ENCODE results near the gene NAV3.

Gene NAV3

DNA sequence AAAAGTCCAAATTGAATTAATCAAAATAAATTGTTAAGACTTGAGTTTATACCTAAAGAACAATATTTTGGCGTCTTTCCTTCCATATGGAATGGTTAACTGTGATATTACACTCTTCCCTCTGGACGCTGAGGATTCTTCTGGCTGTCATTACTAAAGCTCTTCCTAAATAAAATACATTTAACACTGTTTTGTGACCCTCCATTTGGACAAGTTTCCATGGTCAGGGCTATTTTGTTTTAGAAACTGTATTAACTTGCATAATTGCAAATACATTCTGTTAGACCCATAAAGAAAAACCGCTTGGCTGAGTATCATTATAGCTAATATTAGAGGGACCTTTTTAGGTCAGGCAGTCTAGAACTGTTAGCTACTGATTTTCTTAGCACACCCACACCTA lies 87.4 kb downstream of the NAV3 start:
- DNase-seq (ENCODE audit: extremely low read depth in 1 of 2, low read depth in 1 of 2): no peak

GRCh38 chr12:77919450-77919849 lies 88.8 kb downstream of the NAV3 start:
- no peak for DNase-seq (ENCODE audit: extremely low read depth in 1 of 2, low read depth in 1 of 2)

DNA sequence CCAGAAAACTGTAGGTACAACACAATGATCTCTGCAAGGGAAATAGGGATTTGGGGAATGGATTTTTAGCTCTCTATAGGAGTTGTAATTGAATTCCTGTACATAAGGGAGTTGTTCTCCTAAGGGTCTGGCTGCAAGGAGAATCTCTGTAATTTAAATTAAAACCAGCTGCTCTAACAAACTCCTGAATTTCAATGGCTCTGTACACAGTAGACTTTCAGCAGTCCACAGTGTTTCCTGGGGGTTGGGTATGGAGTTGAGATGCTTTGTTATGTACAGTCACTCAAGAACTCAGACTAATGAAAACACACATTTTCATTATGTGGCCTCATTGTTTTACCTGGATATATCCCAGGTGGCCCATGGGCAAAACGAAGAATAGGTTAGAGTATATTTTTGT lies 93.2 kb downstream of the NAV3 start:
- DNase-seq (ENCODE audit: extremely low read depth in 1 of 2, low read depth in 1 of 2): no peak

DNA sequence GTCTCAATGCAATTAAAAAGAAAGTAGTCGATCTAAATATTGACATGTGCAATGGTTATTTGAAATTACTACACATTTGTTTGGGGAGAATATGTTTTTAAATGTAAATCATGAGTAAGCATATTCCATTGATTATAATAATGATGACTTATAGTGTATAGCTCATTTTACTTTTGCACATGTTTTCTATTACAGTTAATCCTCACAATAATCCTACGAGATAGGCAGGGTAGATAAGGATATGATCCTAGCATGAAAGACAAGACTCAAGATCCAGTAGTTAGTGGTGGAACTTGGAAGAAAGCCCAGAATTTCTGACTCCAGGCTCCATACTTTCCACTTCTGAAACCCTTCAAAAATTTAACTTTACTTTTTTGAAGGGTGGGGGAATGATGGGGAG lies 94.0 kb downstream of the NAV3 start:
- no peak for DNase-seq (ENCODE audit: extremely low read depth in 1 of 2, low read depth in 1 of 2)

DNA sequence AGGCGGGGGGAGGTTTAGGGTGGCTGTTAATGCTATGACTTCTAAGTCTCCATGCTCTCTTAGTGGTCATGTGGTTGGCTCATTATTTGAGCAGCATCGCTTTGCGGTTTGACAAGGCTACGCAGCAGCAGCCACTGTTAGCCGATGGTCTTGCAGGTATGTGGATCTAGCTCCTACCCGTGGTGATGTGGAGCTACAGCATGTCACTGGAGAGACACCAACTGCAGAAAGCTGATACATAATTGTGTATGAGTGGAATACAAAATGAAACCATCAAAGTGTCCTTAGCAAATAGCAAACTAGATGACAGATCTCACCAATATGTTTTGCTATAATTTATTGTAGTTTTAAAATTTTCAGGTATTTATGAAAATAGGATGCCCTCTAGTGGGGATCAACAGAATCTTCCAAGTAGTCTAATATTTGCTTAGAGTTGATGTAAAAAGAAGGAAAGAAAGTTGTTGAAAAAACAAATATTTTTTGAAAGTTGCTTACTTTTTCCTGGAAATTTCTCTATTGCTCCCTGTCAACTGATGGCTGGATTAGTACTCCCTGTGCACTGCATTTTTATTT lies 94.9 kb downstream of the NAV3 start:
- peak in 1 of 2 donors; percentile 2 for DNase-seq (ENCODE audit: extremely low read depth in 1 of 2, low read depth in 1 of 2)

DNA sequence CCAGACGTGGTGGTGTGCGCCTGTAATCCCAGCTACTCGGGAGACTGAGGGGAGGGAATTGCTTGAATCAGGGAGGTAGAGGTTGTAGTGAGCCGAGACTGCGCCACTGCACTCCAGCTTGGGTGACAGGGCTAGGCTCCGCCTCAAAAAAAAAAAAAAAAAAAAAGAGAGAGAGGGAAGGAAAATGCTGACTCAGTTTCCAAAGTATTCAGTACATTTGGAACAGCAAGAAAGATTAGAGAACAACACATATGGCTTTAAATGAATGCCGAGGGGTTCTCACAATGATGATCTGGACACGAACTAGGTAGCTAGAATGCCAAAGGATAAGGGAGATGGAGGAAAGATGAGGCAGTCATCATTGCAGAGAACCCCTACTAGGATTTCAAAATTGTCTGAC lies 97.4 kb downstream of the NAV3 start:
- DNase-seq (ENCODE audit: extremely low read depth in 1 of 2, low read depth in 1 of 2): no peak

DNA sequence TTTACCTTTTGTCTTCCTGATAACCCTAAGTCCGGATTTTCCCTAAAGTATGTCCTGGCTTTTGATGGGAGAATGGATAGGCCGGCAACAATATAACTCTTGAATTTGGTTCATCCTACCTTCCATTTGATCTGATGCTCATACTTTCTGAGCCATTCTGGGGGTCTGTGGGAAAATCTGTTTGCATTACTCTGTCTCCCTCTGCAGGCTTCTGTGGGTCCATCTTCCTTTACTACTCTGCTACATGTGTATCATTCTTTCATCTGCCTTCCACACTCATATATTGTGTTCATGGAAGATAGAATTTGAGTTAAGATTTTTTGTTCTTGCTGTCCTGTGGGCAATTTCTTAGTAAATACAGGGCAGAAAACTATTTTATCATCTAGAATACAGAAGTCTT lies 101.5 kb downstream of the NAV3 start:
- DNase-seq (ENCODE audit: extremely low read depth in 1 of 2, low read depth in 1 of 2): no peak

DNA sequence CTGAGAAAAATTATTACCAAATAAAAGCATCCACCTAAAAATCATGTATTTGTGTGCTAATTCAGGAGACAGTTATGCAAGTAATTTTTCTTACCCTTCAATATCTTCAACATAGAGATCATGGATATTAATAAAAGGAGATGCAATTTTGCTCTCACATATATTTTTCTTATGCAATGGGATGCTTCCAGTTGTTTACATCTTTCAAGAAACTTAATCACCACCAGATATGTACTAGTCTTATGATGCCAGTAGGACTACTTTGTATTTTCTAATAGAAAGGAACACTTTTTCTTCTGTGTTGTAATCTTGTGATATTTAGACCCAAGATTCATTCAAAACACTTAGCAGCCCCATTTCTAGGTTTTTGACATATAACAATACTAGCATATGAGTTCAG lies 107.6 kb downstream of the NAV3 start:
- DNase-seq (ENCODE audit: extremely low read depth in 1 of 2, low read depth in 1 of 2): no peak

DNA sequence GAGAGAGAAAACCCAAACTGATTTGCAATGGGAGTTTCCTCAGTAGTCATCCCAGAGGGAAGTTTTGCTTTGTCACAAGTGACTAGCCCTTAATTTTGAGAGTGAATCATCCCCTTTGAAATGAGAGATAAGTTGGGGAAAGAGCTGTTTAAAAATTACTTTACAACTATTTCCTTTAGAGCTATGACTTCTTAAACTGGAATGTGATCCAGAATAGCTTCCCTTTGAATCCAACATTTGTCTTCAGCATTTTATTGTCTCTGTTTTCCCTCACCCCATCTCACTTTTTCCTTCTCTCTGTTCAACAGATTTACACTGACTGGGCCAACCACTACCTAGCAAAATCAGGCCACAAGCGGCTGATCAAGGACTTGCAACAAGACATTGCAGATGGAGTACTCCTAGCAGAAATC lies 109.3 kb downstream of the NAV3 start:
- DNase-seq (ENCODE audit: extremely low read depth in 1 of 2, low read depth in 1 of 2): no peak

DNA sequence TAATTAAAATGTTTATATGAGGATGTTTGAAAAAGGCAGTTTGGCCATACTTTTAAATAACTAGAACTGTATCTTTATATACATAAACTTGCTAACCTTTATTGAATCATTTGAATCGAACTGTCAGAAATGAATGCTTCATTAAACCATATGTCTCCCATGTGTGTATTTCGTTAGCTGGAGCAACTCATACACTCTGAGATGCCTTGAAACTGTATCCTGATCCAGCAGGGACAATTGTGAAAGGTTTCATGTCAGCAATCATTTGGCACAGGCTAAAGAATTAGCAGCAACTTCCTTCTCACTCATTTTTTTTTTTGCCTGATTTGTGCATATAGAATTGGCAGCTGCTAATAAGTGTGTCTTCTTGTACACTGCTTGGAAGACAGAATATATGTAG lies 109.9 kb downstream of the NAV3 start:
- DNase-seq (ENCODE audit: extremely low read depth in 1 of 2, low read depth in 1 of 2): no peak

- DNase-seq (ENCODE audit: extremely low read depth in 1 of 2, low read depth in 1 of 2): no peak
Measured at GRCh38 chr12:77941401-77941800, 110.7 kb downstream of the NAV3 start.

DNA sequence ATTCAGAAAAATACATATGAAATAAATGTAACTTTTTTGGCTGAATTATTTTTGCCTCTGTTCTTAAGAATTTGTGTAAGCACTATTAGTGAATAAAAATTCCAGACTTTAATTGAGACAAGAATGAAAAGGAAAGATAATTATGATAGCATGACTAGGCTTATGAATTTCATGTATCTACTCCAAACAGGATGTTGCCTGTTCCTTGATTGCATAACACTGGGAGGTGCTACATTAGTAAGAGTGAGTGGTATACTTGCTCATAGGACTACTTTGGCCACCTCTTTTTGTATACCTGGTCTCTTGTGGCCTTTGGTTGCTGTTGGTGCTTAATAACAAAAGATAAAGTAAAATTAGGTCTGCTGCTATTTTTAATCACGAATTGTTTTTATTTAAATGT lies 112.8 kb downstream of the NAV3 start:
- no peak for DNase-seq (ENCODE audit: extremely low read depth in 1 of 2, low read depth in 1 of 2)

DNA sequence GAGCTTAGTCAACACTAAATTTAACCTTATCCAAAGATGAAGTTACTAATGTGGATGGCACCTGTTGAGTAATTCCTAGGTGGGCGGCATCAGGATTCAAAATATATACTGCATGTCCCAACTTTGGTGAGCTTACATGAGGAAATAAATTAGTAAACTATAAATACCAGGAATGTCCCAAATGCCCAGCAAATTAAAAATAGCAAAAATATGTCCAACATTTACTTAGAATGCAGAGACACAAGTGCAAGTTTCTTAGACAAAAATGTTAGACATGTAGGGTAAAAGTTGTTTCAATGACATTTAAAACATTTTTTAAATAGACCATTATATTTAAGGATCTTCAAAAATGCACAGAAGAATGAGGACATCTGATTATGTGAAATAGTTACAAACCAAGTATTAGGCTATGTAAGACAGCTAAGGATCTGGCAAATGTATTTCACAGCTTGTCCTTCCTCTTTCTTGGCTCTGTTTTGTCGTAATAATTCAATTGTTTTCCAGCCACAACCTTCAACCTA lies 115.9 kb downstream of the NAV3 start:
- DNase-seq (ENCODE audit: extremely low read depth in 1 of 2, low read depth in 1 of 2): no peak

DNA sequence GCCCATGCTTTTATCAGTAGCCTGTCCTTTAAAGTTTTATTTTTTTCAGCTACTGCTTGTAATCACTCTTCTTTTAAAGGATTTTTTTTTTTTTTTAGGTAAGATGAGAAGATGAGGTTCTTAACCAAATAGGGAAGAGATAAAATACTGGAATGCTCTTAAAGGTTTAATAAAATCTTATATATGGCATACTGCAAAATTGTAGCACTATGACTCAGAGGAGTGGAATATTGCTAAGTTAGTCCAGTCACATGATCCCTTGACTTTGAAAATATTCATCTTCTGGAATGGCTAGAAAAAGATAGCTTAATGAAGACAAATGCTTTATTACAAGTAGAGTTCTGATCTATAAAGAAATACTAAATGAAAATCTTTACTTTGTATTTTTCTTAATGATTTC lies 116.6 kb downstream of the NAV3 start:
- no peak for DNase-seq (ENCODE audit: extremely low read depth in 1 of 2, low read depth in 1 of 2)

DNA sequence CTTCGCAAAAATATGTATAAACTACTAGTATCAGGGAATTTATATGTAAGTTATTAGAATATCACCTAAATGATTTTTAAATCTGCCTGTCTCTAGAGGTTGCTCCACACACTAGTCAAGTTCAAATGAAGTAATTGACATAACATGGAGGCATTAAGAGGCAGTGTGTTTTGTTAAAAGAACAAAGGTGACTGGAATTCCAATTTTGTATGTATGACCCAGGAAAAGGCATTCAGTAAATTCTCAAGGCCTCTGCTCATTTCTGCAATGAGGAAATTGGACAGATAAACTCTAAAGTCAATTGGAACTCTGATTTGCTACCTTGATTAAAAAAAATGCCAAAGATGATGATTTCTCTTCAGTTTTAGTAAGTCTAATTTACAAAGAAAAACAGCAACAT lies 117.1 kb downstream of the NAV3 start:
- DNase-seq (ENCODE audit: extremely low read depth in 1 of 2, low read depth in 1 of 2): no peak

DNA sequence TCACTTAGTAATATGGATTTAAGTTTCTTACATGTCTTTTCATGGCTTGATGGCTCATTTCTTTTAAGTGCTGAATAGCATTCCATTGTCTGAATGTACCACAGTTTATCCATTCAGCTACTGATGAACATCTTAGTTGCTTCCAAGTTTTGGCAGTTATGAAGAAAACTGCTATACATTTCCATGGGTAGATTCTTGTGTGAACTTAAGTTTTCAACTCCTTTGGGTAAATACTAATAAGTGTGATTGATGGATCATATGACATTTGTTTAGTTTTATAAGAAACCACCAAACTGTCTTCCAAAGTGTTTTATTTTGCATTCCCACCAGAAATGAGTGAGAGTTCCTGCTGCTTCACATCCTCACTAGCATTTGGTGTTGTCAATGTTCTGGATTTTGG lies 119.2 kb downstream of the NAV3 start:
- DNase-seq (ENCODE audit: extremely low read depth in 1 of 2, low read depth in 1 of 2): no peak

GRCh38 chr12:77953528-77954205 lies 123.0 kb downstream of the NAV3 start:
- no peak for DNase-seq (ENCODE audit: extremely low read depth in 1 of 2, low read depth in 1 of 2)

DNA sequence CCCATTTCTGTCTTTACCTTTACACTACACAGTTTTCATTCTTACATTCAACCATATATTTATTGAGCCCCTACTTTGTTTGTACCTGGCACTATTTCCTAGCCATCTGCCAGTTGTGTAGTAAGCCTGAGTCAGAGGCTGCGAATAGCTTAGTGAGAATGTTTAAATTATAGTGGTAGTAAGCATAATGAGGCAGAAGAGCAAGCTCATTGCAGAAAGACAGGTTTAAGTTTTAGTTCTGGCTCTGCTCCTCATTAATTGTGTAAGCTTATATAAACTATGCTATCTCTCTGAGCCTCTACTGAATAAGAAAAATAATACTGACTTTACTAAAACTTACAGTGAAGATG lies 123.5 kb downstream of the NAV3 start:
- no peak for DNase-seq (ENCODE audit: extremely low read depth in 1 of 2, low read depth in 1 of 2)

- no peak for DNase-seq (ENCODE audit: extremely low read depth in 1 of 2, low read depth in 1 of 2)
Measured at GRCh38 chr12:77957062-77957461, 126.4 kb downstream of the NAV3 start.

DNA sequence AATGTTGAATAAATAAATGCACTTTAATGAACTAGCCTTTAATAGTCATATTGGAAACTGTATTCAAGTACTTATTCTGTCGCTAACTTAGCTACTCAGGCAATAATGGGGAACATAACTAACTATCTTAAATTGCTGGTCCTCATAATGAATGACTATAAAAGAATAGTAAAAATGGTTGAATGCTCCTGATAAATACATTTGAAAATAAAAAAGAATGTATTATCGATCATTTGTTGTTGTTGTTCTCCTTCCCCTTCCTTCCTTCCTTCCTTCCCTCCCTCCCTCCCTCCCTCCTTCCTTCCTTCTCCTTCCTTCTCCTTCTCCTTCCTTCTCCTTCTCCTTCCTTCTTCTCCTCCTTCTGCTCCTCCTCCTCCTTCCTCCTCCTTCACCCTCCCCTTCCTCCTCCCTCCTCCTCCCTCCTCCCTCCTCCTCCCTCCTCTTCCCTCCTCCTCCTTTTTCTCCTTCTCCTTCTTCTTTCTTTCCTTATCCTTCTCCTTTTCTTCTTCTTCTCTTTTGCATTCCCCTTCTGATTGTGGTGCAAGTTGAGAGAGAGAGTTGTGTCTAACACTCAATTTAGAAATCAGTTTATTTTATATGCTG lies 133.0 kb downstream of the NAV3 start:
- no peak for DNase-seq (ENCODE audit: extremely low read depth in 1 of 2, low read depth in 1 of 2)

GRCh38 chr12:77965790-77966189 lies 135.1 kb downstream of the NAV3 start:
- DNase-seq (ENCODE audit: extremely low read depth in 1 of 2, low read depth in 1 of 2): no peak

GRCh38 chr12:77968021-77968420 lies 137.3 kb downstream of the NAV3 start:
- DNase-seq (ENCODE audit: extremely low read depth in 1 of 2, low read depth in 1 of 2): no peak

DNA sequence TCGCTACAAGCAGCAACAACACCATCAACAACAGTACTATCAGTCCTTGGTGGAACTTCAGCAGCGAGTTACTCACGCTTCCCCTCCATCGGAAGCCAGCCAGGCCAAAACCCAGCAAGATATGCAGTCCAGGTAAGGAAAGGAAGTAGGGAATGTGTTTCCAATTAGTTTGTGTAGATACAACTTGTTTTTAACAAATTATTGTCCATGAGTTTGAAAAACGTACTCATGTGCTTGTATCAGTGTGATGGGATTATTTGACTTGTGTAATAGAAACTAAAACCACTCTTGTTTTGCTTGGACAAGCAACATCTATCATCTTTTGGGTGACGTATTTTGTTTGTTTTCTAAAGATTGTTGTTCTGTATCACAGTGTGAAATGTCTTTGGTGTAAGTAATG lies 137.9 kb downstream of the NAV3 start:
- no peak for DNase-seq (ENCODE audit: extremely low read depth in 1 of 2, low read depth in 1 of 2)

All from stimulated activated CD8-positive, alpha-beta memory T cell treated with anti-CD3 and anti-CD28 coated beads, Interleukin-7, amount 100 ng/mL, for 48 hours (primary cell).